GM19238 (cell line): Measurements from ENCODE around the gene ATP6V0A1.

Source experiments
- DNase-seq: peaks from one replicate; pipeline ENCODE4 v3.0.0; 2011; ENCODE audit warnings: low spot score; ENCODE audit not compliant: insufficient read length

The ATP6V0A1 gene

GRCh38 chr17:42561897-42562387, 103.3 kb downstream of the ATP6V0A1 start, which contains the start of gene COASY:
COASY (plus strand) TSS chr17:42562148; CDS start chr17:42562623, 475 bp downstream.
- peak; percentile 96 for DNase-seq

GRCh38 chr17:42562388-42563142, 103.9 kb downstream of the ATP6V0A1 start:
- peak; percentile 36 for DNase-seq

- no peak for DNase-seq
These were observed 104.4 kb downstream of the ATP6V0A1 start for GRCh38 chr17:42563143-42563509.

GRCh38 chr17:42563543-42563942, 104.9 kb downstream of the ATP6V0A1 start:
- DNase-seq = no peak

- no peak for DNase-seq
These were observed 105.3 kb downstream of the ATP6V0A1 start for GRCh38 chr17:42563950-42564349.

- no peak for DNase-seq
These were observed 106.3 kb downstream of the ATP6V0A1 start for GRCh38 chr17:42564815-42565522.

GRCh38 chr17:42565523-42566214, 107.0 kb downstream of the ATP6V0A1 start:
- DNase-seq = no peak

- DNase-seq = no peak
These were observed 107.7 kb downstream of the ATP6V0A1 start for GRCh38 chr17:42566215-42566882.

GRCh38 chr17:42566883-42567573, 108.3 kb downstream of the ATP6V0A1 start, which contains the start of gene MLX:
MLX (plus strand) TSS chr17:42567100; CDS start chr17:42567125, 25 bp downstream.
- DNase-seq = peak; percentile 99

GRCh38 chr17:42568341-42569111, 109.8 kb downstream of the ATP6V0A1 start:
- no peak for DNase-seq

- DNase-seq = no peak
These were observed 113.0 kb downstream of the ATP6V0A1 start for GRCh38 chr17:42571435-42572225.
